Mucosa of stomach (tissue), 1 donor: Measurements from ENCODE around the gene NEB.
"Not testable (repeated sequence)": the region's sequence is repeated elsewhere in the genome, so short reads cannot be mapped to it uniquely, and the experiment has no call there.

Source experiments
- H3K27me3 ChIP-seq: one replicate; pipeline ENCODE4 v1.7.0; 2013; ENCODE audit warnings: mild to moderate bottlenecking, low read length; ENCODE audit not compliant: control insufficient read depth, insufficient read depth
- H3K36me3 ChIP-seq: one replicate; pipeline ENCODE4 v1.7.0; 2013; ENCODE audit warnings: low read length; ENCODE audit not compliant: control insufficient read depth, insufficient read depth
- H3K4me1 ChIP-seq: one replicate; pipeline ENCODE4 v1.7.0; 2013; ENCODE audit warnings: mild to moderate bottlenecking, low read length; ENCODE audit not compliant: control insufficient read depth, insufficient read depth
- H3K4me3 ChIP-seq: one replicate; pipeline ENCODE4 v1.7.0; 2013; ENCODE audit warnings: low read length
- H3K9ac ChIP-seq: one replicate; pipeline ENCODE4 v1.7.0; 2013; ENCODE audit warnings: mild to moderate bottlenecking, low read length, moderate library complexity
- H3K9me3 ChIP-seq: one replicate; pipeline ENCODE4 v1.7.0; 2013; ENCODE audit warnings: mild to moderate bottlenecking, low read length, moderate library complexity; ENCODE audit not compliant: control insufficient read depth
- donor health status: Pancreatic carcinoma.

Gene NEB

GRCh38 chr2:151655663-151656398 is 78.4 kb downstream of the NEB start:
- Histone ChIP-seq H3K27me3 (no peaks in the 10 kb centered on the region), H3K9ac (no peak overlapping the region), H3K36me3 (no peaks in the 10 kb centered on the region), H3K9me3 (no peaks in the 10 kb centered on the region), H3K4me1 (no peaks in the 10 kb centered on the region), H3K4me3 (no peak overlapping the region)

- no peak overlapping the region for H3K9ac ChIP-seq
- no peaks in the 10 kb centered on the region for H3K4me1 ChIP-seq
- no peak overlapping the region for H3K4me3 ChIP-seq
- H3K9me3 ChIP-seq: no peaks in the 10 kb centered on the region
- H3K27me3 ChIP-seq: no peaks in the 10 kb centered on the region
- no peaks in the 10 kb centered on the region for H3K36me3 ChIP-seq
Observed at GRCh38 chr2:151654891-151655290, 79.4 kb downstream of the NEB start.

GRCh38 chr2:151654085-151654484 is 80.2 kb downstream of the NEB start:
- no peaks in the 10 kb centered on the region for H3K36me3 ChIP-seq

GRCh38 chr2:151651274-151651673 is 83.0 kb downstream of the NEB start:
- H3K27me3 ChIP-seq: no peaks in the 10 kb centered on the region
- no peak overlapping the region for H3K9ac ChIP-seq
- no peak overlapping the region for H3K4me3 ChIP-seq
- no peaks in the 10 kb centered on the region for H3K4me1 ChIP-seq
- H3K36me3 ChIP-seq: no peaks in the 10 kb centered on the region
- H3K9me3 ChIP-seq: peaks cover 3% of the 10 kb centered on the region

More at GRCh38 chr2:151654085-151654484, 80.2 kb downstream of the NEB start:
- H3K4me3 ChIP-seq: no peak overlapping the region
- no peaks in the 10 kb centered on the region for H3K4me1 ChIP-seq
- H3K9ac ChIP-seq: no peak overlapping the region
- H3K27me3 ChIP-seq: no peaks in the 10 kb centered on the region
- H3K9me3 ChIP-seq: no peaks in the 10 kb centered on the region

- H3K9ac ChIP-seq: no peak overlapping the region
- no peaks in the 10 kb centered on the region for H3K36me3 ChIP-seq
- no peak overlapping the region for H3K4me3 ChIP-seq
- H3K4me1 ChIP-seq: no peaks in the 10 kb centered on the region
- no peaks in the 10 kb centered on the region for H3K27me3 ChIP-seq
- H3K9me3 ChIP-seq: peaks cover 3% of the 10 kb centered on the region
Observed at GRCh38 chr2:151650456-151650855, 83.8 kb downstream of the NEB start.

GRCh38 chr2:151649966-151650365 is 84.3 kb downstream of the NEB start:
- peaks cover 3% of the 10 kb centered on the region for H3K9me3 ChIP-seq
- no peak overlapping the region for H3K4me3 ChIP-seq
- H3K27me3 ChIP-seq: no peaks in the 10 kb centered on the region
- H3K36me3 ChIP-seq: no peaks in the 10 kb centered on the region
- no peaks in the 10 kb centered on the region for H3K4me1 ChIP-seq
- no peak overlapping the region for H3K9ac ChIP-seq

GRCh38 chr2:151649400-151649799 is 84.9 kb downstream of the NEB start:
- Histone ChIP-seq H3K9ac (no peak overlapping the region), H3K9me3 (peaks cover 3% of the 10 kb centered on the region), H3K4me3 (no peak overlapping the region), H3K27me3 (no peaks in the 10 kb centered on the region), H3K36me3 (no peaks in the 10 kb centered on the region), H3K4me1 (no peaks in the 10 kb centered on the region)

GRCh38 chr2:151646512-151646911 is 87.8 kb downstream of the NEB start:
- not testable (repeated sequence) for H3K9me3 ChIP-seq, H3K4me1 ChIP-seq, H3K4me3 ChIP-seq, H3K27me3 ChIP-seq, H3K9ac ChIP-seq, H3K36me3 ChIP-seq

- H3K36me3 ChIP-seq: no peaks in the 10 kb centered on the region
Observed at GRCh38 chr2:151644580-151644979, 89.7 kb downstream of the NEB start.

GRCh38 chr2:151641895-151642294 is 92.4 kb downstream of the NEB start:
- not testable (repeated sequence) for H3K9ac ChIP-seq, H3K4me3 ChIP-seq, H3K4me1 ChIP-seq, H3K36me3 ChIP-seq, H3K27me3 ChIP-seq, H3K9me3 ChIP-seq

More at GRCh38 chr2:151644580-151644979, 89.7 kb downstream of the NEB start:
- Histone ChIP-seq H3K4me3 (no peak overlapping the region), H3K9ac (no peak overlapping the region), H3K4me1 (no peaks in the 10 kb centered on the region), H3K27me3 (no peaks in the 10 kb centered on the region), H3K9me3 (peaks cover 3% of the 10 kb centered on the region)

- peaks cover 4% of the 10 kb centered on the region for H3K4me1 ChIP-seq
- no peaks in the 10 kb centered on the region for H3K27me3 ChIP-seq
- H3K4me3 ChIP-seq: no peak overlapping the region
- no peaks in the 10 kb centered on the region for H3K36me3 ChIP-seq
- no peak overlapping the region for H3K9ac ChIP-seq
- H3K9me3 ChIP-seq: no peaks in the 10 kb centered on the region
Observed at GRCh38 chr2:151640087-151640486, 94.2 kb downstream of the NEB start.

- Histone ChIP-seq H3K36me3 (no peaks in the 10 kb centered on the region), H3K4me1 (peaks cover 4% of the 10 kb centered on the region), H3K9me3 (no peaks in the 10 kb centered on the region), H3K27me3 (no peaks in the 10 kb centered on the region), H3K9ac (no peak overlapping the region), H3K4me3 (no peak overlapping the region)
Observed at GRCh38 chr2:151638990-151639389, 95.3 kb downstream of the NEB start.
